ENCODE data around the gene EBF4. TPM values are rescaled to one million over a fixed set of nuclear protein-coding genes. Genes with fewer than 3 reads are reported as not detected.

Gene EBF4
- total RNA-seq, 1 donor from 2014 or later, result 11.0 TPM

DNA sequence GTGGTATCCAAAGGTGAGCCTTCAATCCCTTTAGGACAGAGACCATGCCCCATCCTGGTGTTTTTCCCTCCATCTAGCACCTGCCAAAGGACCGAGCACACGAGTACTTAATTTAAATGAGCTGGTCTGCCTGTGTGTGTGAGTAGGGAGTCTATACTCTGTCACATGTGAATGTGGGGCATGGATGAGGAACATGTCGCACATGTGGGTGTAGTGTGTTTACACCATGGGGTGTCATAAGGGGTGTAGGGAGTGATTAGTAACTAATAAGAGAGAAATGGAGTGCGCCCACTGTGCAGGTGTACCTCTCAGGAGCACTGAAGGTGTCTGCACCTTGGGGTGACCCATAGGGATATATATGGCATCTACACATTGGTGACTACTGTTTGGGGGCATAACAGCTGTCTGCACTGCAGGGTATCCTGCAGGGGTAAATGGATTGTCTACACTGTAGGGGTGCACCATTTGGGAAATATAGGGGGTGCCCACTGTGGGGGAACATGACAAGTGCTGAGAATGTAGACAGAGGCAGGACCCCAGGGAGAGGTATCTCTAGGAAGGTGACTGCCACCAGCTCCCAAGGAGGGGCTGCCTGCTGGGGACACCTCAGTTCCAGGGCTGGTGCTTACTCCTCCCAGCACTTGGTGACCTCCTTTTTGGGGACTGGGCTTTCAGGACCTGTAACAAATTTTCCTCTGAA is 53.5 kb downstream of the EBF4 start:
- TF ChIP-seq, protein P1, sequence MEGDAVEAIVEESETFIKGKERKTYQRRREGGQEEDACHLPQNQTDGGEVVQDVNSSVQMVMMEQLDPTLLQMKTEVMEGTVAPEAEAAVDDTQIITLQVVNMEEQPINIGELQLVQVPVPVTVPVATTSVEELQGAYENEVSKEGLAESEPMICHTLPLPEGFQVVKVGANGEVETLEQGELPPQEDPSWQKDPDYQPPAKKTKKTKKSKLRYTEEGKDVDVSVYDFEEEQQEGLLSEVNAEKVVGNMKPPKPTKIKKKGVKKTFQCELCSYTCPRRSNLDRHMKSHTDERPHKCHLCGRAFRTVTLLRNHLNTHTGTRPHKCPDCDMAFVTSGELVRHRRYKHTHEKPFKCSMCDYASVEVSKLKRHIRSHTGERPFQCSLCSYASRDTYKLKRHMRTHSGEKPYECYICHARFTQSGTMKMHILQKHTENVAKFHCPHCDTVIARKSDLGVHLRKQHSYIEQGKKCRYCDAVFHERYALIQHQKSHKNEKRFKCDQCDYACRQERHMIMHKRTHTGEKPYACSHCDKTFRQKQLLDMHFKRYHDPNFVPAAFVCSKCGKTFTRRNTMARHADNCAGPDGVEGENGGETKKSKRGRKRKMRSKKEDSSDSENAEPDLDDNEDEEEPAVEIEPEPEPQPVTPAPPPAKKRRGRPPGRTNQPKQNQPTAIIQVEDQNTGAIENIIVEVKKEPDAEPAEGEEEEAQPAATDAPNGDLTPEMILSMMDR (IDR thresholded peaks at IDR 0.05; ENCODE audit: partially characterized antibody, unreplicated experiment), result no peak

DNA sequence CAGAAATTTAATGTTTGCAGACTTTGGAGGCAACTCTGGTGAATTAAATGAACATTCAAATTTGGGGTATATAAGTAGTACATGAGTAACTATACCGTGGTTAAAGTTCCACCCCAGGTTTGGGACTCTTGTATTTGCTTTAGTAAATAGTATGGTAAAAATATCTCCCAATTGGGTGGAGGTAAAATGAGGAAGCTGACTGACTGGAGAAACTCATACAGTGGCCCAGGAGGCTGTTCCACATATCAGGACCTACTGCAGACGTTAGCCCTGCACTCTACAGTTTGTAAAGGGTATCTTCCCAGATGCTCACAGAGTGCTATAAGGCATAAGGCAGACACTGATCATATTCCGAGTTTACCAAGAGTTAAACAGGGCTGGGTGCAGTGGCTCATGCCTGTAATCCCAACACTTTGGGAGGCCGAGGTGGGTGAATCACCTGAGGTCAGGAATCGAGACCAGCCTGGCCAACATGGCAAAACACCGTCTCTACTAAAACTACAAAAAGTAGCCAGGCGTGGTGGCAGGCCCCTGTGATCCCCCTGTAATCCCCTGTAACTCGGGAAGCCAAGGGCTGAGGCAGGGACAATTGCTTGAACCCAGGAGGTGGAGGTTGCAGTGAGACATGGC is 54.2 kb downstream of the EBF4 start:
- no peaks in the 10 kb centered on the region for H3K4me1 Mint-ChIP-seq (ENCODE audit: low read depth, unreplicated experiment)
- TF ChIP-seq, protein P1 (IDR thresholded peaks at IDR 0.05; ENCODE audit: partially characterized antibody, unreplicated experiment), result no peak
- peaks cover 27% of the 10 kb centered on the region for H3K27me3 Mint-ChIP-seq (ENCODE audit: unreplicated experiment)

More for the DNA sequence above, 53.5 kb downstream of the EBF4 start:
- Mint-ChIP-seq H3K27me3 (ENCODE audit: unreplicated experiment) (peaks cover 27% of the 10 kb centered on the region), H3K36me3 (ENCODE audit: unreplicated experiment) (no peaks in the 10 kb centered on the region), H3K9me3 (ENCODE audit: unreplicated experiment) (peaks cover 8% of the 10 kb centered on the region), H3K4me1 (ENCODE audit: low read depth, unreplicated experiment) (no peaks in the 10 kb centered on the region), H3K27ac (ENCODE audit: unreplicated experiment) (no peak overlapping the region), H3K4me3 (ENCODE audit: unreplicated experiment) (no peak overlapping the region)
- no peak for DNase-seq

DNA sequence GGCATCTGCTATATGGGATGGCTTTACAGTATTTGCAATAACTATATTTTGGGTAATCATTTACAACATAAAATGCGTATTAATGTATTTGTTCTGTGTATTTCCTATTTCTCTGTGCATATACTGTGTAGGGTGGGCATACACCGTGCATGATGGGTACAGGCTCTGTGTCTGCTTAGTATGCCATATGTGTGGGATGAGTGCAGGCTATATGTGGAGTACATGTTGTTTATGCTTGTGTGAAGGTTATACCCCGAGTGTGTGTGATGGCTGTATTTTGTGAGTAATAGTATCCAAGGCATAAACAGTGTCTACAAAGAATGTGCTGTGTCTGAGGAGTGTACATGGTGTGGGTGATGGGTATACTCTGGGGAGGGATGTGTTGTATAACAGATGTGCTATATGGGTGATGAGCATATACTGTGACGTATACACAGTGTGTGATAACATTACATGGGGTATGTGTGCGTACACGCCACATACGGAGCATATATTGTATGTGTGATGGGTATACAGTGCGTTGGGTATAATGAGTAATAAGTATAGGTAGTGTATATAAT is 55.2 kb downstream of the EBF4 start:
- peaks cover 8% of the 10 kb centered on the region for H3K9me3 Mint-ChIP-seq (ENCODE audit: unreplicated experiment)
- TF ChIP-seq, protein P1 (IDR thresholded peaks at IDR 0.05; ENCODE audit: partially characterized antibody, unreplicated experiment), result no peak
- no peak overlapping the region for H3K4me3 Mint-ChIP-seq (ENCODE audit: unreplicated experiment)
- no peak for DNase-seq
- H3K4me1 Mint-ChIP-seq (ENCODE audit: low read depth, unreplicated experiment), result no peaks in the 10 kb centered on the region
- no peaks in the 10 kb centered on the region for H3K36me3 Mint-ChIP-seq (ENCODE audit: unreplicated experiment)
- peaks cover 27% of the 10 kb centered on the region for H3K27me3 Mint-ChIP-seq (ENCODE audit: unreplicated experiment)
- H3K27ac Mint-ChIP-seq (ENCODE audit: unreplicated experiment), result no peak overlapping the region

More for the DNA sequence above, 54.2 kb downstream of the EBF4 start:
- Mint-ChIP-seq H3K9me3 (ENCODE audit: unreplicated experiment) (peaks cover 8% of the 10 kb centered on the region), H3K36me3 (ENCODE audit: unreplicated experiment) (no peaks in the 10 kb centered on the region), H3K27ac (ENCODE audit: unreplicated experiment) (no peak overlapping the region), H3K4me3 (ENCODE audit: unreplicated experiment) (no peak overlapping the region)
- DNase-seq, result no peak

DNA sequence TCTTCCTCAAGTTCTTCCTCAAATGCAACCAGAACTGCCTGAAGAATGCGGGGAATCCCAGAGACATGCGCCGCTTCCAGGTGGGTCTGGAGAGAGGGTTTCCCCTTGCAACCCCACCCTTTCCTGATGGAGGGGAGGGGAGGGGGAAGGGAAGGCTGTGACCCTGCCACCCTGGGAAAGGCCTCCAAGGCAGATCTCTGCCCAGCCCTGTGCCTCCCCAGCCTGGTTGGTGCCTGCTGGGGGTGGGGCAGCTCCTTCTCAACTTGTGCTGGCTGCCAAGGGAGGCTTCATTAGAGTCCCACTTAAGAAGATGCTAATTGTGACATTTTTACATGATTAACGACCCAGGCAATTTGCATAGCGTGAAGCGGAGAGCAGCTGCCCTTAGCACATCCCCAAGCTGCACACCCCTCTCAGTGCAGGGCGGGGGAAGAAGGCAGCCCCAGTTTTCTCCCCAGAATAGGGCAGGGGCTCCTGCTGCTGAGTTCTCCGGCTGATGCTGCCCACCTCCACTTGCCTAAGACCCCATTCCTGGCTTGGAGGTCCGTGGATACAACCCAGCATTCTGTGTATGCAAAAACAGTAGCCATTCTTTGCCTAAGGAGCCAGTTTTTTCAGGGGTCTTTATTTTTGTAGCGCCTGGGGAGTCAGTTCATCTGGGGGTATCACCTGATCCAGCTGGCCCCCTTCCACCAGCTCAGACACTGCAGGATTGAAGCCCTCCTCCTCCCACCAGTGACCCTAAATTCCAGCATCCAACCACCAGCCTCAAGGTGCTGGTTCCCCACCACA is 56.2 kb downstream of the EBF4 start:
- no peak for DNase-seq
- H3K9me3 Mint-ChIP-seq (ENCODE audit: unreplicated experiment), result peaks cover 12% of the 10 kb centered on the region
- no peaks in the 10 kb centered on the region for H3K36me3 Mint-ChIP-seq (ENCODE audit: unreplicated experiment)
- peaks cover 27% of the 10 kb centered on the region for H3K27me3 Mint-ChIP-seq (ENCODE audit: unreplicated experiment)
- no peak overlapping the region for H3K4me3 Mint-ChIP-seq (ENCODE audit: unreplicated experiment)
- TF ChIP-seq, protein P1 (IDR thresholded peaks at IDR 0.05; ENCODE audit: partially characterized antibody, unreplicated experiment), result no peak
- no peaks in the 10 kb centered on the region for H3K4me1 Mint-ChIP-seq (ENCODE audit: low read depth, unreplicated experiment)
- no peak overlapping the region for H3K27ac Mint-ChIP-seq (ENCODE audit: unreplicated experiment)
